OCI-LY7 (cell line): Measurements from ENCODE around the gene ADCY1.

ENCODE experiments used
- CTCF ChIP-seq: fragments of 200-600 bp; sonication (generic); conservative IDR thresholded peaks from 2 replicates; pipeline ENCODE4 v1.5.1; 2014; ENCODE audit warnings: mild to moderate bottlenecking, antibody characterized with exemption, low read length, moderate library complexity, mixed read lengths
- EZH2phosphoT487 ChIP-seq: fragments of 200-600 bp; sonication (generic); IDR thresholded peaks from 2 replicates; pipeline ENCODE4 v1.6.1; 2018; ENCODE audit warnings: low read depth, borderline replicate concordance, mild to moderate bottlenecking, mixed run types, antibody characterized with exemption, low read length, moderate library complexity, mixed read lengths

GRCh38 chr7:45583296-45583695, 9.1 kb downstream of the ADCY1 start:
- no peak for TF ChIP-seq CTCF
- no peak for TF ChIP-seq EZH2phosphoT487
